WERI-Rb-1 (cell line): ENCODE measurements around the gene TMEM132C.
A peak's percentile ranks its signal among the peaks of the same experiment; 100 is the strongest.

ENCODE experiments used
- DNase-seq: peaks from one replicate; pipeline ENCODE4 v3.0.0-alpha.2; 2020
- H3K27ac ChIP-seq: fragments of 250-450 bp; sonication (Bioruptor Pico); 2 replicates; pipeline ENCODE4 v1.5.1; 2020; ENCODE audit warnings: mild to moderate bottlenecking, moderate library complexity
- H3K27me3 ChIP-seq: fragments of 250-450 bp; sonication (Bioruptor Pico); 2 replicates; pipeline ENCODE4 v1.5.1; 2021; ENCODE audit warnings: mild to moderate bottlenecking, low read depth, moderate library complexity; ENCODE audit not compliant: insufficient read depth, severe bottlenecking
- H3K36me3 ChIP-seq: fragments of 250-450 bp; sonication (Bioruptor Pico); 2 replicates; pipeline ENCODE4 v1.5.1; 2020; ENCODE audit warnings: mild to moderate bottlenecking, moderate library complexity
- H3K4me3 ChIP-seq: 2 replicates; pipeline ENCODE4 v1.5.1; 2011; ENCODE audit warnings: low read depth, mild to moderate bottlenecking, control low read depth, low read length
- H3K9me3 ChIP-seq: fragments of 250-450 bp; sonication (Bioruptor Pico); 2 replicates; pipeline ENCODE4 v1.5.1; 2021; ENCODE audit warnings: mild to moderate bottlenecking, moderate library complexity; ENCODE audit not compliant: severe bottlenecking
- CTCF ChIP-seq: IDR thresholded peaks from 2 replicates; pipeline ENCODE4 v1.5.1; 2011; ENCODE audit warnings: low read depth, mild to moderate bottlenecking, control low read depth, inconsistent platforms, low read length

Gene TMEM132C

DNA sequence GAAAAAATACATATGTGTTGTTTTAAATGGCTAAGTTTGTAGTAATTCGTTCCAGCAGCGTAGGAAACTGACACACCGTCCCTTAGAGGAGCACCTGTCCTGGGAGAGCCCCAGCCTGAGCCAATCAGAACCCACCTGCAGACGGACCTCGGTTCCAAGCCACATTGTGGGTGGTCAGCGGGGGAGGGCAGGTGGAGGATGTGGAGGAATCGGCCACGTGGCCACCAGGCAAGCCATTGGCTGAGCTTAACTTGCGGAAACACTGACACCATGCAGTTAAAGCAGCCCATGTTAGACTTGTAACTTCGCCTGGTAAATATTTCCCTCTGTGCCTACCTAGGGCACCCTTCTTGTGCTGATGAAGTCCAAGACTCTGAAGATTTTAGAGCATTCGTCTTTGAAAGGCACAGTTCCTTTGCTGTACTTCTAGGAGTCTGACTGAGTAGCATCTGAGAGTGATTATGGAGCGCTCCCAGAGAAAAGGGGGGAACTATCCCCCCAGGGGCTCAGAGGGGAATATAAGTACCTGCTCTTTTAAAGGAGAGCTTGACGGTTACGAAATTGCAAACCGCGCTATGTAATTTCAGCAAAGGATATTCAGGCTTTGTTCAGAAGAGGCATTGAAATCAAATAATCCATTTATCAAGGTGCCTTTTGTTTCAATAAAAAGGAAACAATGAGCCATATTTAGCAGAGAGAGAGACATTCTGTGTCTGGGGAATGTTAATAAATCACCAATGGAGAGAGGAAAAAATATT is 135.7 kb downstream of the TMEM132C start:
- Histone ChIP-seq H3K27ac (no peak overlapping the region), H3K36me3 (no peaks in the 10 kb centered on the region), H3K27me3 (no peaks in the 10 kb centered on the region), H3K4me3 (no peak overlapping the region), H3K9me3 (peaks cover 3% of the 10 kb centered on the region)
- no peak for DNase-seq
- no peak for TF ChIP-seq CTCF

DNA sequence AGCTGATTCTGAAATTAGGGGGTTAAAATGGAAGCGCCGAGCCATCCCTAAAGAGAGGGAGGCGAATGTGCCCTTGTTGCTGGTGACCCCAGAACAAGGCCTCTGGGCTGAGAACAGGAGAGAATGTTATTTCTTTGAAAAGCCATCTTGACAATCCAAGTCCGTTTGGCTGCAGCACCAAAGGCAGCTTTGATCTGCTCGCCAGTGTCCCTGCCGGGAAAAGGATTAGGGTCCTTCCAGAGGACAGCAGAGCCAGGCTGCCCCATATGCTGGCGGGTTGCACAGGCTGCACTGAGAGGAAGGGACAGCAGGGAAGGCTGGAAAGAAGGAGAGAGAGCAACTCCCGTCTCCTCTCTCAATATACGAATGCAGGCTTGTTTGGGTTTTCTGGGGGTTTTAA is 141.7 kb downstream of the TMEM132C start:
- Histone ChIP-seq H3K27me3 (no peaks in the 10 kb centered on the region), H3K27ac (peak overlapping the region; percentile 64), H3K36me3 (no peaks in the 10 kb centered on the region), H3K4me3 (peak overlapping the region; percentile 33), H3K9me3 (peaks cover 3% of the 10 kb centered on the region)
- peak; percentile 82 for DNase-seq
- TF ChIP-seq CTCF, result no peak

- no peaks in the 10 kb centered on the region for H3K27me3 ChIP-seq
- no peak for DNase-seq
- H3K27ac ChIP-seq, result no peak overlapping the region
- H3K4me3 ChIP-seq, result no peak overlapping the region
- no peak for TF ChIP-seq CTCF
- H3K36me3 ChIP-seq, result no peaks in the 10 kb centered on the region
- H3K9me3 ChIP-seq, result no peaks in the 10 kb centered on the region
Observed at GRCh38 chr12:128415036-128415560, 148.1 kb downstream of the TMEM132C start.

DNA sequence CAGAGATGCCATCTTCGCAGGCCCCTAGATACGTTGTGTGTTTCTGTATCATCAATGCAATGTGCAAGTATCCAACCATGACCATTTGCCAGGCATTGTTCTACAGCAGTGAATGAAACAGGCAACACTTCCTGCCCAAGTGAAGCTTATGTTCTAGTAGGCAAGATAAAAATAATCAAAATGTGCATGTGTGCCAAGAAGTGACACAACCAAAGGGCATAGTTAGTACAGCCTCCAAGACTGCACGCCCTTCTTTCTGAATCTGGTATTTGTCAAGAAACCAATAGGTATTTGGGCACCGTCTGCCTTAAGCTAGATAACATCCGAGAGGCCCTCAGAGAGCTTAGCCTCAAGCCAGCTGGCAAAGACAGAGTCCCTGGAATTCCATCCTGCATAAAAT is 152.0 kb downstream of the TMEM132C start:
- TF ChIP-seq CTCF, result no peak
- Histone ChIP-seq H3K36me3 (no peaks in the 10 kb centered on the region), H3K9me3 (no peaks in the 10 kb centered on the region), H3K4me3 (no peak overlapping the region), H3K27me3 (no peaks in the 10 kb centered on the region), H3K27ac (no peak overlapping the region)
- no peak for DNase-seq

GRCh38 chr12:128420163-128420562 is 153.2 kb downstream of the TMEM132C start:
- DNase-seq, result no peak
- TF ChIP-seq CTCF, result no peak
- H3K9me3 ChIP-seq, result no peaks in the 10 kb centered on the region
- H3K27ac ChIP-seq, result no peak overlapping the region
- H3K27me3 ChIP-seq, result no peaks in the 10 kb centered on the region
- H3K36me3 ChIP-seq, result no peaks in the 10 kb centered on the region
- H3K4me3 ChIP-seq, result no peak overlapping the region

DNA sequence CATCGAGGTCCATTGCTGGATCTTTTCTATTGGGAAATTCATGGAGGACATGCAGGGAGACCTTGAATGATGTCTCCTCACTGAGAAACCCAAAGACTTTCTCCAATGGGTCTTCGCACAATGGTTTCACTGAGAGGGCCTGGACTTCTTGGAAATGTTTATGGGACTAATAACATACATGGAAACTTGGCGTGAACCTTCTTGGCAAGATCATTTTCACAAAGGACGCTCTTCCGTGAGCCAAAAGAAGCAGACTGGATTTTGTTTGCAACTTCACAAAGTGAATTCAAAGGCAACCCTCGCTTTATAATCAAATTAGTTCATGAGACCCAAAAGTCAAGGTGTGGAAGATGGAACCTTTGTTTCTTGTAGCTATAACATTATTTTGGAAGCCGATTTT is 154.4 kb downstream of the TMEM132C start:
- TF ChIP-seq CTCF, result no peak
- Histone ChIP-seq H3K27ac (no peak overlapping the region), H3K27me3 (no peaks in the 10 kb centered on the region), H3K9me3 (no peaks in the 10 kb centered on the region), H3K36me3 (no peaks in the 10 kb centered on the region), H3K4me3 (no peak overlapping the region)
- DNase-seq, result no peak
